RWPE1 (cell line): ENCODE results near the gene MDH2.
"Not testable (repeated sequence)": the region's sequence is repeated elsewhere in the genome, so short reads cannot be mapped to it uniquely, and the experiment has no call there.

Experiments used
- CTCF ChIA-PET: fragments of 350-600 bp; sonication (Branson Sonifier 250); formaldehyde crosslinking; extraction: SDS; loops from one replicate; lab custom pipeline; 2021; lab: Yijun Ruan, JAX
- POLR2A ChIA-PET: fragments of 400-600 bp; formaldehyde crosslinking; extraction: SDS; loops from one replicate; lab custom pipeline; 2020; ENCODE audit warnings: antibody characterized with exemption; ENCODE audit not compliant: low non-redundant PET; lab: Yijun Ruan, JAX
- DNase-seq: peaks from one replicate; pipeline ENCODE4 v3.0.0; 2012; ENCODE audit warnings: low spot score
- H3K27ac ChIP-seq: fragments of 450-650 bp; 2 replicates; pipeline ENCODE4 v1.5.1; 2017
- TF ChIP-seq, protein P1 (sequence below): fragments of 450-650 bp; conservative IDR thresholded peaks from 2 replicates; pipeline ENCODE4 v1.5.1; 2017; ENCODE audit warnings: low read depth, mild to moderate bottlenecking

MDH2 gene

GRCh38 chr7:76008156-76008687 is 39.7 kb upstream of the MDH2 start:
- TF ChIP-seq, protein P1, sequence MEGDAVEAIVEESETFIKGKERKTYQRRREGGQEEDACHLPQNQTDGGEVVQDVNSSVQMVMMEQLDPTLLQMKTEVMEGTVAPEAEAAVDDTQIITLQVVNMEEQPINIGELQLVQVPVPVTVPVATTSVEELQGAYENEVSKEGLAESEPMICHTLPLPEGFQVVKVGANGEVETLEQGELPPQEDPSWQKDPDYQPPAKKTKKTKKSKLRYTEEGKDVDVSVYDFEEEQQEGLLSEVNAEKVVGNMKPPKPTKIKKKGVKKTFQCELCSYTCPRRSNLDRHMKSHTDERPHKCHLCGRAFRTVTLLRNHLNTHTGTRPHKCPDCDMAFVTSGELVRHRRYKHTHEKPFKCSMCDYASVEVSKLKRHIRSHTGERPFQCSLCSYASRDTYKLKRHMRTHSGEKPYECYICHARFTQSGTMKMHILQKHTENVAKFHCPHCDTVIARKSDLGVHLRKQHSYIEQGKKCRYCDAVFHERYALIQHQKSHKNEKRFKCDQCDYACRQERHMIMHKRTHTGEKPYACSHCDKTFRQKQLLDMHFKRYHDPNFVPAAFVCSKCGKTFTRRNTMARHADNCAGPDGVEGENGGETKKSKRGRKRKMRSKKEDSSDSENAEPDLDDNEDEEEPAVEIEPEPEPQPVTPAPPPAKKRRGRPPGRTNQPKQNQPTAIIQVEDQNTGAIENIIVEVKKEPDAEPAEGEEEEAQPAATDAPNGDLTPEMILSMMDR: no peak
- POLR2A ChIA-PET: no interaction called here
- H3K27ac ChIP-seq: no peak overlapping the region
- CTCF ChIA-PET: interaction anchor here (0.6 kb wide), 1 partner anchor 39 kb away, joined by 4 read pairs; the partner anchor contains the start of gene STYXL1
- DNase-seq: no peak

DNA sequence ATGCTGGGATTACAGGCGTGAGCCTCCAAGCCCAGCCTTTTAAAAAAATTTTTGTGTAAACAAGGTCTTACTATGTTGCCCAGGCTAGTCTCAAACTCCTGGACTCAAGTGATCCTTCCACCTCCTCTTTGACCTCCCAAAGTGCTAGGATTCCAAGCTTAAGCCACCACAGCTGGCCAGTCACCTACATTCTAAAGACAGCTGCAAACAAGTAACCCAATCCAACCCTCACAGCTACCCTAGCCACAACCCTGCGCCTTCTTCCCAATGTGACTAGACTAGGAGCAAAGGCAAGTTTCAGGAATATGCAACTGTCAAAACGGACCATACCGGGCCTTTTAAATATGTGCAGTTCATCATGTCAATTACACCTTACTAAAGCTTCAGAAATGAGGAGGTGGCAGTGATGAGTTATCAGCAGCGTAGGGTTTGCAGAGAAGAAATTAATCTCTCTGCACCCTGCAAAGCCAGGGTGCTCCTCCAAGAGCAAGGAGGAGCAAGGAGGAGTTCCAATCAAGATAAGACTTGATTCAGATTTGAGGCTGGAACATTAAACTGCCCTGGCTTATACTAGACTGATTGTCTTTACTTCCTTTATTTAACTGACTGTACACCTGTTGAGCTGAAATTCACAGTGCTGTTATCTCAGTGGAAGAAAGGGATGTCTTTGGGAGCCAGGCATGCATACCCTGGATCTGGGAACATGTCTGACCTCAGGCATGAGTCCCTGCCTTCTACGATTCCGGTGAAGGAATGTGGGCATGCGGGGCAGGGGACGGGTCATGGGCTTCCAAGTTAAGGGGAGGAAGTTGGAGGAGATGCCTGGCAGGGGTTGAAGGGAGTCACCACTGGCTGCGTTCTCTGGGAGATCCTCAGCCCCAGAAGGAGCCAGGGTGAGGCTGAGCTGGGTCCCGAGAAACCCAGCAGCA is 38.0 kb upstream of the MDH2 start:
- H3K27ac ChIP-seq: peak overlapping the region; percentile 27
- ChIA-PET POLR2A (no interaction called here), CTCF (interaction anchor here (0.9 kb wide), 1 partner anchor 10 kb away, joined by 4 read pairs; no protein-coding TSS in a partner anchor)
- TF ChIP-seq, protein P1: no peak
- no peak for DNase-seq

DNA sequence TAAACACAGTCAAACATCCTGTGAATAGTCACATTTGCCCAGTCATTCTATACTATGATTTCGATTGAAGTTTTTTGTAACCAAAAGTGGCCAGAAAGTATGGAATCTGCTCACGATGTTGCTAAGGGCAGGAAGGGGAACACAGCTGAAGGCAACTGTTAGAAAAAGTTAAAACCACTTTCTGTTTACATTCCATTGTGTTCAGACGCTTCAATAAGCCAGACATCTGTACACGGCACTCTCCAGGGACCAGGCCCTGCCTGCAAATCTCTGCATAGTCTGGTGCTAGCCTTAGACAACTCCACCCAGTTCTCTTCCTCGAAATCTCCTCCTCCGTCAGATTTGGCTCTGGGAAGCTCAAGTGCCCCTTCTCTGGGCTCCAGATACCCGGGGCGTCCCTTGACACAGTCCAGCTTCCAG is 36.5 kb upstream of the MDH2 start:
- no peak for DNase-seq

GRCh38 chr7:76016191-76016947 is 31.5 kb upstream of the MDH2 start:
- POLR2A ChIA-PET: no interaction called here
- CTCF ChIA-PET: no interaction called here
- no peak for DNase-seq
- TF ChIP-seq, protein P1: no peak
- no peak overlapping the region for H3K27ac ChIP-seq

More for the DNA sequence above, 36.5 kb upstream of the MDH2 start:
- ChIA-PET CTCF (no interaction called here), POLR2A (no interaction called here)
- TF ChIP-seq, protein P1: no peak
- H3K27ac ChIP-seq: no peak overlapping the region

DNA sequence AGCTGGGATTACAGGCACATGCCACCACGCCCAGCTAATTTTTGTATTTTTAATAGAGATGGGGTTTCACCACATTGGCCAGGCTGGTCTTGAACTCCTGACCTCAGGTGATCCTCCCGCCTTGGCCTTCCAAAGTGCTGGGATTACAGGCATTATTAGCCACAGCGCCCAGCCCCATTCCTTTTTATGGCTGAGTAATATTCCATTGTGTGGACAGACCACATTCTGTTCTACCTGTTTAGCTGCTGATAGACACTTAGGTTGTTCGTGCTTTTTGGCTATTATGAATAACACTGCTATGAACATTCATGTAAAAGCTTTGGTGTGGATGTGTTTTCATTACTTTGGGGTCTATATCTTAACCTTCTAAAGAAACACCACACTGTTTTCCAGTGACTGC is 29.4 kb upstream of the MDH2 start:
- CTCF ChIA-PET, DNase-seq, H3K27ac ChIP-seq, POLR2A ChIA-PET: not testable (repeated sequence)

GRCh38 chr7:76020031-76020714 is 27.7 kb upstream of the MDH2 start:
- CTCF ChIA-PET: interaction anchor here (0.6 to 1.7 kb wide), 7 partner anchors 11 to 231 kb away, joined by 3 to 15 read pairs (median 3); no protein-coding TSS in a partner anchor
- TF ChIP-seq, protein P1: peak; percentile 89
- POLR2A ChIA-PET: no interaction called here
- peak; percentile 63 for DNase-seq
- H3K27ac ChIP-seq: no peak overlapping the region
